ENCODE results near the gene NAP1L5.

Gene NAP1L5

DNA sequence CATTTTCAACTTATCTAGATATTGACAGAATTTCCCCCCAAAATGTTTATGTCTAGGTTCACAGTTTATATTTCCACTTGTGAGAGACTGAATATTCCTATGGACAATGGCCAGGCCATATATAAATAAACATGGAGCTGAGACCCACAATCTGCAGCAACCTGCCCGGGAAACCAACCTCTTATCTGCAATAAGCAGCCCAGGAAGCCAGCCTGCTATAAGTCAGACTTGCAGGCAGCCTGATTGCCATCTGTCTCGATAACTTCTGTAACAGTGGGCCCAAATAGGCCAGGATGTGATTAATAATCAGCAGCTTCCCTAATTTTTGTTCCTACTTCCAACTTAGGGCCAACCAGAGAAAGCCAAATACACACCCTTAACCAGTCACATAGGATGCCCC is 5.2 kb upstream of the NAP1L5 start:
- Histone ChIP-seq H3K79me2 (ENCODE audit: insufficient read depth, low read length) (no peaks in the 10 kb centered on the region), H3F3A (ENCODE audit: low read depth) (no peaks in the 10 kb centered on the region), H3K27me3 (ENCODE audit: insufficient read depth, low read length, poor library complexity, severe bottlenecking) (no peaks in the 10 kb centered on the region), H2AFZ (ENCODE audit: low read length) (no peak overlapping the region), H3K36me3 (ENCODE audit: insufficient read depth, low read length) (peaks cover 9% of the 10 kb centered on the region; the same call in 1 of the 2 replicates), H3K4me3 (ENCODE audit: low read length, poor library complexity, severe bottlenecking) (no peak overlapping the region), H3K9me2 (replicated peaks; ENCODE audit: low read depth, low read length) (no peaks in the 10 kb centered on the region), H3K9me3 (ENCODE audit: insufficient read depth, low read depth, low read length) (no peaks in the 10 kb centered on the region), H3K4me1 (ENCODE audit: insufficient read depth, low read length, poor library complexity, severe bottlenecking) (no peaks in the 10 kb centered on the region), H4K20me1 (ENCODE audit: insufficient read depth, low read length, poor library complexity, severe bottlenecking) (no peaks in the 10 kb centered on the region), H3K9ac (ENCODE audit: low read depth, low read length, poor library complexity, severe bottlenecking) (no peak overlapping the region), H3K4me2 (ENCODE audit: low read depth, low read length, poor library complexity, severe bottlenecking) (no peak overlapping the region)
- TF ChIP-seq, protein P1, sequence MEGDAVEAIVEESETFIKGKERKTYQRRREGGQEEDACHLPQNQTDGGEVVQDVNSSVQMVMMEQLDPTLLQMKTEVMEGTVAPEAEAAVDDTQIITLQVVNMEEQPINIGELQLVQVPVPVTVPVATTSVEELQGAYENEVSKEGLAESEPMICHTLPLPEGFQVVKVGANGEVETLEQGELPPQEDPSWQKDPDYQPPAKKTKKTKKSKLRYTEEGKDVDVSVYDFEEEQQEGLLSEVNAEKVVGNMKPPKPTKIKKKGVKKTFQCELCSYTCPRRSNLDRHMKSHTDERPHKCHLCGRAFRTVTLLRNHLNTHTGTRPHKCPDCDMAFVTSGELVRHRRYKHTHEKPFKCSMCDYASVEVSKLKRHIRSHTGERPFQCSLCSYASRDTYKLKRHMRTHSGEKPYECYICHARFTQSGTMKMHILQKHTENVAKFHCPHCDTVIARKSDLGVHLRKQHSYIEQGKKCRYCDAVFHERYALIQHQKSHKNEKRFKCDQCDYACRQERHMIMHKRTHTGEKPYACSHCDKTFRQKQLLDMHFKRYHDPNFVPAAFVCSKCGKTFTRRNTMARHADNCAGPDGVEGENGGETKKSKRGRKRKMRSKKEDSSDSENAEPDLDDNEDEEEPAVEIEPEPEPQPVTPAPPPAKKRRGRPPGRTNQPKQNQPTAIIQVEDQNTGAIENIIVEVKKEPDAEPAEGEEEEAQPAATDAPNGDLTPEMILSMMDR (conservative IDR thresholded peaks at IDR 0.05; ENCODE audit: low read length): no peak
- TF ChIP-seq EZH2phosphoT487 (IDR thresholded peaks at IDR 0.05; ENCODE audit: borderline replicate concordance): no peak

DNA sequence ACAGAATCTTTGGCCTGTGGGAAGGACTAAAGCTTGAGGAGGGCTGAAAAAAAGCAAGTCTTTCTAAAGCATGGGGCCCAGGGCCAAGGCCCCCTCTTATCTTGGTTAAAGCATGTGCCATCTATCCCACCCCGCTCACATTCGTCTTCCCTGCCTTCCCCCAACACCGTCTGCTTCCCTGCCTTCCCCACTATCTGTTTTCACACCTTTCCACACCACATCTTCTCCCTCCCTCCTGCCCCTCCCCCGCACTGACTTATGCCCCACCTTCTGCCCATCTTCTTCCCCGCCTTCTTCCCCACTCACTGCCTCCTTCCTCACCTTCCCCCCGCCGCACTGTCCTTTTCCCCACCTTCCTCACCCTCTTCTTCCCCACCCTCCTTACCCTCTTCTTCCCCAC is 890 bp upstream of the NAP1L5 start:
- Histone ChIP-seq H3K9ac (ENCODE audit: low read depth, low read length, poor library complexity, severe bottlenecking) (no peak overlapping the region), H3K4me2 (ENCODE audit: low read depth, low read length, poor library complexity, severe bottlenecking) (no peak overlapping the region), H2AFZ (ENCODE audit: low read length) (no peak overlapping the region), H3K9me2 (replicated peaks; ENCODE audit: low read depth, low read length) (no peaks in the 10 kb centered on the region), H4K20me1 (ENCODE audit: insufficient read depth, low read length, poor library complexity, severe bottlenecking) (no peaks in the 10 kb centered on the region), H3K4me1 (ENCODE audit: insufficient read depth, low read length, poor library complexity, severe bottlenecking) (no peaks in the 10 kb centered on the region), H3K79me2 (ENCODE audit: insufficient read depth, low read length) (no peaks in the 10 kb centered on the region), H3K36me3 (ENCODE audit: insufficient read depth, low read length) (no peaks in the 10 kb centered on the region), H3K9me3 (ENCODE audit: insufficient read depth, low read depth, low read length) (no peaks in the 10 kb centered on the region), H3K4me3 (ENCODE audit: low read length, poor library complexity, severe bottlenecking) (no peak overlapping the region), H3F3A (ENCODE audit: low read depth) (no peaks in the 10 kb centered on the region), H3K27me3 (ENCODE audit: insufficient read depth, low read length, poor library complexity, severe bottlenecking) (no peaks in the 10 kb centered on the region)
- TF ChIP-seq, protein P1 (conservative IDR thresholded peaks at IDR 0.05; ENCODE audit: low read length): no peak
- no peak for TF ChIP-seq EZH2phosphoT487 (IDR thresholded peaks at IDR 0.05; ENCODE audit: borderline replicate concordance)

DNA sequence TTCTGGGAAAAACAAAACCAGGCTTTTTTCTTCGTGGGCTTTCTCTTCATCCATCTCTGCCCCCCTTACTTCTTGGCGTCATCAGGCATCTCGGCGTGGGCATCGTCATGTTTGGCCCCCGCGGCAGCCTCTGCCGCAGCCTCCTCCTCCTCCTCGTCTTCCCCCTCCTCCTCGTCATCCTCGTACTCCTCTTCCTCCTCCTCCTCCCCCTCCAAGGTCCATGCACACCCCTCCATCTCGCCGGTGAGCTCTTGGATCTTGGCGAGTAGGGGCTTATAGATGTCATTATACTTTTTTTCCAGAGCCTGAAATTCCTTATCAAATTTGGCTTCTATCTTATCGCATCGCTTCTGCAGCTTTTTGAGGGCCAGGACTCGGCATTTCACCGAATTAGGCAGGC is 488 bp downstream of the NAP1L5 start:
- H3K9ac ChIP-seq (ENCODE audit: low read depth, low read length, poor library complexity, severe bottlenecking): peak overlapping the region; percentile 69
- no peaks in the 10 kb centered on the region for H3K9me2 ChIP-seq (replicated peaks; ENCODE audit: low read depth, low read length)
- H3K4me1 ChIP-seq (ENCODE audit: insufficient read depth, low read length, poor library complexity, severe bottlenecking): no peaks in the 10 kb centered on the region
- H3K36me3 ChIP-seq (ENCODE audit: insufficient read depth, low read length): no peaks in the 10 kb centered on the region
- H3K27me3 ChIP-seq (ENCODE audit: insufficient read depth, low read length, poor library complexity, severe bottlenecking): no peaks in the 10 kb centered on the region
- no peak for TF ChIP-seq EZH2phosphoT487 (IDR thresholded peaks at IDR 0.05; ENCODE audit: borderline replicate concordance)
- TF ChIP-seq, protein P1 (conservative IDR thresholded peaks at IDR 0.05; ENCODE audit: low read length): no peak
- H3K79me2 ChIP-seq (ENCODE audit: insufficient read depth, low read length): no peaks in the 10 kb centered on the region
- no peaks in the 10 kb centered on the region for H3K9me3 ChIP-seq (ENCODE audit: insufficient read depth, low read depth, low read length)
- H4K20me1 ChIP-seq (ENCODE audit: insufficient read depth, low read length, poor library complexity, severe bottlenecking): no peaks in the 10 kb centered on the region
- peak overlapping the region; percentile 39 for H3K4me2 ChIP-seq (ENCODE audit: low read depth, low read length, poor library complexity, severe bottlenecking)
- no peaks in the 10 kb centered on the region for H3F3A ChIP-seq (ENCODE audit: low read depth)
- peak overlapping the region; percentile 77 for H3K4me3 ChIP-seq (ENCODE audit: low read length, poor library complexity, severe bottlenecking)
- peak overlapping the region; percentile 79 for H2AFZ ChIP-seq (ENCODE audit: low read length)
